CD14-positive monocyte (primary cell): Measurements from ENCODE around the gene CRAT. TPM values are rescaled to one million over a fixed set of nuclear protein-coding genes. Genes with fewer than 3 reads are reported as not detected.
A peak's percentile ranks its signal among the peaks of the same experiment; 100 is the strongest.

Source experiments
- DNase-seq, 3 donors: peaks; one replicate each; pipeline ENCODE4 v3.0.0-alpha.2; 2011 to 2022
- H2AFZ ChIP-seq: 2 replicates; pipeline ENCODE4 v1.6.0; 2012; ENCODE audit warnings: mild to moderate bottlenecking, low read depth, low read length, inconsistent platforms; ENCODE audit not compliant: insufficient read depth, poor library complexity, severe bottlenecking
- H3K27ac ChIP-seq, 2 donors: 1 replicate in 1 of 2; 2 replicates in 1 of 2; pipeline ENCODE4 v1.5.1; 2012 to 2013; ENCODE audit warnings: low read length in 2 of 2, control low read depth in 1 of 2, inconsistent platforms in 1 of 2, low read depth in 1 of 2, mild to moderate bottlenecking in 1 of 2
- H3K27me3 ChIP-seq, 2 donors: one replicate each; pipeline versions ENCODE4 v1.6.0 to v1.6.1; 2011 to 2013; ENCODE audit warnings: low read length in 2 of 2; ENCODE audit not compliant: control insufficient read depth in 2 of 2, insufficient read depth in 2 of 2
- H3K36me3 ChIP-seq, 2 donors: replicated peaks in 1 of 2; 1 replicate in 1 of 2; 2 replicates in 1 of 2; pipeline versions ENCODE4 v1.5.1 to v1.6.1; 2012 to 2013; ENCODE audit warnings: low read length in 2 of 2, control low read depth in 1 of 2, inconsistent platforms in 1 of 2, mild to moderate bottlenecking in 1 of 2; ENCODE audit not compliant: insufficient read depth in 2 of 2, control insufficient read depth in 1 of 2
- H3K4me1 ChIP-seq, 2 donors: 1 replicate in 1 of 2; 2 replicates in 1 of 2; pipeline versions ENCODE4 v1.5.1 to v1.6.1; 2012 to 2013; ENCODE audit warnings: low read length in 2 of 2, control low read depth in 1 of 2, inconsistent platforms in 1 of 2, mild to moderate bottlenecking in 1 of 2, moderate library complexity in 1 of 2; ENCODE audit not compliant: insufficient read depth in 2 of 2, control insufficient read depth in 1 of 2
- H3K4me2 ChIP-seq: replicated peaks from 2 replicates; pipeline ENCODE3; 2012; ENCODE audit warnings: low read length, moderate library complexity, mild to moderate bottlenecking; ENCODE audit not compliant: poor library complexity, severe bottlenecking; ENCODE audit errors: extremely low read depth
- H3K4me3 ChIP-seq, 3 experiments: fragments of 200-600 bp in 1 of 3; sonication (generic) in 1 of 3; replicated peaks in 1 of 3; 1 replicate in 2 of 3; 2 replicates in 1 of 3; pipeline ENCODE4 v1.5.1; 2011 to 2013; ENCODE audit warnings: low read length in 3 of 3, mild to moderate bottlenecking in 3 of 3, control low read depth in 2 of 3, low read depth in 2 of 3, inconsistent platforms in 1 of 3, moderate library complexity in 1 of 3
- H3K79me2 ChIP-seq: 2 replicates; pipeline ENCODE4 v1.6.0; 2012; ENCODE audit warnings: mild to moderate bottlenecking, control low read depth, inconsistent platforms, low read length, moderate library complexity; ENCODE audit not compliant: insufficient read depth
- H3K9ac ChIP-seq: 2 replicates; pipeline ENCODE4 v1.6.0; 2017; ENCODE audit warnings: low read length, mild to moderate bottlenecking; ENCODE audit not compliant: insufficient read depth, poor library complexity, severe bottlenecking
- H3K9me3 ChIP-seq, 2 donors: replicated peaks in 1 of 2; 1 replicate in 1 of 2; 2 replicates in 1 of 2; pipeline versions ENCODE4 v1.5.1 to v1.6.1; 2012 to 2013; ENCODE audit warnings: low read length in 2 of 2, control low read depth in 1 of 2; ENCODE audit not compliant: control insufficient read depth in 1 of 2, insufficient read depth in 1 of 2
- H4K20me1 ChIP-seq: 2 replicates; pipeline ENCODE4 v1.6.0; 2012; ENCODE audit warnings: mild to moderate bottlenecking, low read length, control low read depth, moderate library complexity; ENCODE audit not compliant: insufficient read depth
- H3K27ac Mint-ChIP-seq, 7 donors: one replicate each; pipeline ENCODE4 v1.8.0; 2020; ENCODE audit warnings: mild to moderate bottlenecking in 7 of 7, mixed read lengths in 7 of 7, moderate library complexity in 6 of 7, inconsistent platforms in 2 of 7
- H3K27me3 Mint-ChIP-seq, 3 donors: one replicate each; pipeline ENCODE4 v1.8.0; 2021 to 2022; ENCODE audit warnings: low read depth in 3 of 3, mild to moderate bottlenecking in 3 of 3, mixed read lengths in 3 of 3, moderate library complexity in 3 of 3, inconsistent platforms in 1 of 3
- H3K36me3 Mint-ChIP-seq, 2 donors: one replicate each; pipeline ENCODE4 v1.8.0; 2020; ENCODE audit warnings: mixed read lengths in 2 of 2, inconsistent platforms in 1 of 2, mild to moderate bottlenecking in 1 of 2
- H3K4me1 Mint-ChIP-seq: one replicate; pipeline ENCODE4 v1.8.0; 2020; ENCODE audit warnings: mild to moderate bottlenecking, mixed read lengths
- H3K4me3 Mint-ChIP-seq, 2 donors: one replicate each; pipeline ENCODE4 v1.8.0; 2020; ENCODE audit warnings: mild to moderate bottlenecking in 2 of 2, mixed read lengths in 2 of 2, moderate library complexity in 1 of 2
- H3K9me3 Mint-ChIP-seq, 7 donors: one replicate each; pipeline ENCODE4 v1.8.0; 2020 to 2022; ENCODE audit warnings: mixed read lengths in 7 of 7, mild to moderate bottlenecking in 6 of 7, moderate library complexity in 6 of 7, inconsistent platforms in 2 of 7
- WGBS: methylation state at CpG from one replicate; pipeline ENCODE4 v1.1.5; 2013; ENCODE audit warnings: missing lambda C conversion rate; ENCODE audit not compliant: insufficient coverage; 5-methylcytosine and 5-hydroxymethylcytosine counted together
- intact Hi-C, 2 donors: fragments of 100-400 bp; cut with micrococcal nuclease; formaldehyde crosslinking; loops; one replicate each; pipeline versions ENCODE4 v1.15.0 to v1.15.1; 2023
- polyA plus RNA-seq, 3 donors: library from polyadenylated mRNA; depleted of rRNA in 1 of 3; unstranded in 2 of 3; stranded (reverse) in 1 of 3; fragments of 300-500 nt in 2 of 3; fragments of >200 nt in 1 of 3; fragmentation: Illumina TruSeq in 2 of 3; gene quantifications; 1 replicate in 2 of 3; 2 replicates in 1 of 3; pipeline ENCODE4 v1.2.3, GENCODE V29; 2012 to 2021
- TF ChIP-seq, protein P1 (sequence below): fragments of 200-600 bp; IDR thresholded peaks from one replicate; pipeline ENCODE4 v1.8.0; 2022; ENCODE audit warnings: antibody characterized with exemption, mild to moderate bottlenecking

CRAT gene
- polyA plus RNA-seq, 3 donors = 12.2 to 19.4 (median 15.0) TPM

DNA sequence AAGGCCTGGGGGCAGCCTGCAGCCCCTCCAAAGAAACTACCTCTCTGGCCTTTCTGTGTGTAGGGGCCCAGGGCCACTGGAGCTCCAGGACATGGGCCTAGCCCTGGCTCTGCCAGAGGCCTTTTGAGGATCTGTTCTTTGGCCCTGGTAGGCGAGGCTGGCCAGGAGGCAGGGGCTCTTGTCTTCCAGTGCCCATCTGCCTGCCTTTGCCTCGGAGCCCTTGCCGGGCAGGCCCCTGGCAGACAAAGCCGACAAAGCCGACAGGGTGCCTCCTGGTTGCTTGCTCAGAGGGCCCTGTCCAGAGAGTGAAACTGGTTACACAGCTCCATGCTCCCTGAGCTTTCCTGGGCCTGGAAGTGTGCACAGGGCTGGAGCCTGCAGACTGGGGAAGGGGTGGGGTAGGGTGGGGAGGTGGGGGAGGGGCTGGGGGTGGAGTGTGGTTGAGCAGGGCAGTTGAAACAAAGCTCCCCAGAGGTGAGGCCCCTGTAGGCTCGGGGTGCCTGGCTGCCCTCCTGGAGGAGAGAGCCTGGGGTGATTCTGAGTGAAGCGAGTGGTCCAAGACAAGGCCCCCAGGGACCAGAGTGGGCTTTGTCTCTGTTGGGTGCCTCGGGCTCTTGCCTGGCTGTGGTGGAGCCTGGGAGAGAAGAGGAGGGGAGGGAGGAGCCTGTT, 29.9 kb upstream of the CRAT start:
- intact Hi-C loops = loop anchor here in 1 of 2 donors (2.0 kb wide), 1 partner anchor 206 kb away; no protein-coding TSS in a partner anchor
- TF ChIP-seq, protein P1, sequence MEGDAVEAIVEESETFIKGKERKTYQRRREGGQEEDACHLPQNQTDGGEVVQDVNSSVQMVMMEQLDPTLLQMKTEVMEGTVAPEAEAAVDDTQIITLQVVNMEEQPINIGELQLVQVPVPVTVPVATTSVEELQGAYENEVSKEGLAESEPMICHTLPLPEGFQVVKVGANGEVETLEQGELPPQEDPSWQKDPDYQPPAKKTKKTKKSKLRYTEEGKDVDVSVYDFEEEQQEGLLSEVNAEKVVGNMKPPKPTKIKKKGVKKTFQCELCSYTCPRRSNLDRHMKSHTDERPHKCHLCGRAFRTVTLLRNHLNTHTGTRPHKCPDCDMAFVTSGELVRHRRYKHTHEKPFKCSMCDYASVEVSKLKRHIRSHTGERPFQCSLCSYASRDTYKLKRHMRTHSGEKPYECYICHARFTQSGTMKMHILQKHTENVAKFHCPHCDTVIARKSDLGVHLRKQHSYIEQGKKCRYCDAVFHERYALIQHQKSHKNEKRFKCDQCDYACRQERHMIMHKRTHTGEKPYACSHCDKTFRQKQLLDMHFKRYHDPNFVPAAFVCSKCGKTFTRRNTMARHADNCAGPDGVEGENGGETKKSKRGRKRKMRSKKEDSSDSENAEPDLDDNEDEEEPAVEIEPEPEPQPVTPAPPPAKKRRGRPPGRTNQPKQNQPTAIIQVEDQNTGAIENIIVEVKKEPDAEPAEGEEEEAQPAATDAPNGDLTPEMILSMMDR = no peak
- Histone ChIP-seq H3K9me3 (no peaks in the 10 kb centered on the region), H3K27me3 (no peaks in the 10 kb centered on the region), H3K4me2 (peak overlapping the region; percentile 77), H4K20me1 (peaks cover 7% of the 10 kb centered on the region), H3K4me1 (peaks cover 37 to 47% of the 10 kb centered on the region in 2 donors), H3K4me3 (peak overlapping the region in 2 of 3 experiments; percentile 17 to 73), H3K36me3 (peaks cover 49 to 56% of the 10 kb centered on the region in 2 donors), H3K79me2 (peaks cover 17% of the 10 kb centered on the region), H3K9ac (peak overlapping the region; percentile 84), H2AFZ (no peak overlapping the region), H3K27ac (peak overlapping the region; percentile 97 to 99)
- peak overlapping the region; percentile 79 to 92 for H3K4me3 Mint-ChIP-seq
- H3K4me1 Mint-ChIP-seq = peaks cover 41% of the 10 kb centered on the region
- 34% methylated on average over 8 of the region's 8 CpGs for WGBS
- peak overlapping the region; percentile 96 to 98 (median 97) for H3K27ac Mint-ChIP-seq
- peaks cover 36 to 68% of the 10 kb centered on the region in 2 donors for H3K36me3 Mint-ChIP-seq
- H3K27me3 Mint-ChIP-seq = peaks cover 0 to 2% (median 0%) of the 10 kb centered on the region in 3 donors
- no peaks in the 10 kb centered on the region for H3K9me3 Mint-ChIP-seq
- no peak for DNase-seq

DNA sequence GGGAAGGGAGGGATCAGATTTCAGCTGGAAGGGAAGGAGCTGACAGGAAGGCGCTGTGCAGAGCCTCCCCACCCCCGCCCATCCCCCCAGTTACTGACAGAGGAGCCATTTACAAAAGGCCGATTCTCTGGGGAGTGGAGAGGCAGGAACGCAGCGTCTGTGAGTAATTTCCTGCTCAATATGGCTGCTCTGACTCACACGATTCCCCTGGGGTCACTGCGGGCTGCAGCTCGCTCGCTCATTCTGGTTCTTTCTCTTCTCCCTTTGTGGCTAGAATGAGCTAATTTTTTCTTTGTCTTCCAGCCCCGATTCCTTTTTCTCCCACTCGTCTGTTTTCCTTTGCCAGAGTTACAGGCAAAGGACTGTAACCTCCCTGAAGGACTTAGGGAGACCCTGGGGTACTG, 29.4 kb upstream of the CRAT start:
- Mint-ChIP-seq H3K4me3 (peak overlapping the region; percentile 79 to 92), H3K36me3 (peaks cover 41 to 70% of the 10 kb centered on the region in 2 donors), H3K9me3 (no peaks in the 10 kb centered on the region), H3K27me3 (peaks cover 0 to 2% (median 0%) of the 10 kb centered on the region in 3 donors), H3K4me1 (peaks cover 41% of the 10 kb centered on the region), H3K27ac (peak overlapping the region; percentile 96 to 98 (median 97))
- H4K20me1 ChIP-seq = peaks cover 7% of the 10 kb centered on the region
- H3K79me2 ChIP-seq = peaks cover 17% of the 10 kb centered on the region
- DNase-seq = peak; percentile 94 to 98 (median 95)
- peak overlapping the region; percentile 97 to 99 for H3K27ac ChIP-seq
- H3K9ac ChIP-seq = peak overlapping the region; percentile 84
- peaks cover 37 to 47% of the 10 kb centered on the region in 2 donors for H3K4me1 ChIP-seq
- intact Hi-C loops = loop anchor here (2.0 to 10.0 kb wide), 4 partner anchors 37 to 645 kb away; partner anchors contain the start of gene IER5L (in 1 of the 2)
- no peaks in the 10 kb centered on the region for H3K27me3 ChIP-seq
- no peaks in the 10 kb centered on the region for H3K9me3 ChIP-seq
- peaks cover 48 to 56% of the 10 kb centered on the region in 2 donors for H3K36me3 ChIP-seq
- H3K4me2 ChIP-seq = peak overlapping the region; percentile 77
- WGBS = 0% methylated on average over 5 of the region's 11 CpGs
- peak overlapping the region; percentile 50 for H2AFZ ChIP-seq
- H3K4me3 ChIP-seq = peak overlapping the region; percentile 27 to 73 (median 32)
- TF ChIP-seq, protein P1 = no peak
